Hepatic stellate cell (primary cell): ENCODE results near the gene GGA1.
"Not testable (repeated sequence)": the region's sequence is repeated elsewhere in the genome, so short reads cannot be mapped to it uniquely, and the experiment has no call there.

ENCODE experiments used
- DNase-seq: peaks from one replicate; pipeline ENCODE4 v3.0.0; 2011; ENCODE audit warnings: low spot score

The GGA1 gene

GRCh38 chr22:37609240-37610152 lies 862 bp downstream of the GGA1 start:
- DNase-seq = peak; percentile 62

GRCh38 chr22:37610153-37610475 lies 1.5 kb downstream of the GGA1 start:
- DNase-seq = not testable (repeated sequence)

GRCh38 chr22:37610480-37611129 lies 2.0 kb downstream of the GGA1 start:
- DNase-seq = no peak

GRCh38 chr22:37611207-37611606 lies 2.6 kb downstream of the GGA1 start:
- DNase-seq = no peak

GRCh38 chr22:37616201-37617083 lies 7.8 kb downstream of the GGA1 start:
- no peak for DNase-seq

- DNase-seq = no peak
Measured at GRCh38 chr22:37617431-37617830, 8.8 kb downstream of the GGA1 start.

GRCh38 chr22:37618072-37618656 lies 9.5 kb downstream of the GGA1 start:
- no peak for DNase-seq

- DNase-seq = no peak
Measured at GRCh38 chr22:37618674-37619073, 10.0 kb downstream of the GGA1 start.

- DNase-seq = no peak
Measured at GRCh38 chr22:37619991-37620390, 11.4 kb downstream of the GGA1 start.

- no peak for DNase-seq
Measured at GRCh38 chr22:37621352-37621860, 12.8 kb downstream of the GGA1 start.

- DNase-seq = peak; percentile 81
Measured at GRCh38 chr22:37623075-37624016, 14.7 kb downstream of the GGA1 start.

- DNase-seq = no peak
Measured at GRCh38 chr22:37624017-37624365, 15.4 kb downstream of the GGA1 start.

- no peak for DNase-seq
Measured at GRCh38 chr22:37624876-37625275, 16.2 kb downstream of the GGA1 start.

GRCh38 chr22:37625737-37626136 lies 17.1 kb downstream of the GGA1 start:
- DNase-seq = no peak

GRCh38 chr22:37626144-37626543 lies 17.5 kb downstream of the GGA1 start:
- no peak for DNase-seq

GRCh38 chr22:37626556-37627075 lies 18.0 kb downstream of the GGA1 start:
- DNase-seq = no peak

GRCh38 chr22:37627121-37627520 lies 18.5 kb downstream of the GGA1 start:
- no peak for DNase-seq

GRCh38 chr22:37627545-37627944 lies 18.9 kb downstream of the GGA1 start:
- no peak for DNase-seq

GRCh38 chr22:37628830-37629229 lies 20.2 kb downstream of the GGA1 start:
- no peak for DNase-seq

GRCh38 chr22:37629928-37630327 lies 21.3 kb downstream of the GGA1 start:
- no peak for DNase-seq
